Adrenal gland (tissue), 12 donors: ENCODE measurements around the gene SLC19A1. TPM values are rescaled to one million over a fixed set of nuclear protein-coding genes. Genes with fewer than 3 reads are reported as not detected.

Experiments
- DNase-seq, 7 donors: peaks; one replicate each; pipeline ENCODE4 v3.0.0-alpha.2; 2019 to 2020
- H3K27ac ChIP-seq, 5 donors: fragments of 200-600 bp; sonication (generic) in 4 of 5; 1 replicate in 3 of 5; 2 replicates in 2 of 5; pipeline versions ENCODE4 v1.5.1 to v1.8.0; 2016 to 2020; ENCODE audit warnings: mild to moderate bottlenecking in 1 of 5
- H3K27me3 ChIP-seq: fragments of 200-600 bp; 2 replicates; pipeline ENCODE4 v1.8.0; 2021
- H3K36me3 ChIP-seq, 2 donors: fragments of 200-600 bp; replicated peaks in 1 of 2; 1 replicate in 1 of 2; 2 replicates in 1 of 2; pipeline versions ENCODE4 v1.5.1 to v1.8.0; 2018 to 2022
- H3K4me1 ChIP-seq, 2 donors: fragments of 200-600 bp; replicated peaks in 1 of 2; 1 replicate in 1 of 2; 2 replicates in 1 of 2; pipeline versions ENCODE4 v1.5.1 to v1.8.0; 2018 to 2021
- H3K4me3 ChIP-seq, 4 donors: fragments of 200-600 bp; sonication (generic) in 3 of 4; one replicate each; pipeline ENCODE4 v1.5.1; 2016 to 2018
- H3K9me3 ChIP-seq, 3 donors: fragments of 200-600 bp; sonication (generic) in 1 of 3; replicated peaks in 1 of 3; 1 replicate in 2 of 3; 2 replicates in 1 of 3; pipeline versions ENCODE4 v1.5.1 to v1.8.0; 2016 to 2021
- POLR2A ChIP-seq, 2 donors: fragments of 450-650 bp; IDR thresholded peaks; one replicate each; pipeline ENCODE4 v1.6.1; 2017; ENCODE audit warnings: antibody characterized with exemption in 2 of 2, mild to moderate bottlenecking in 2 of 2, moderate library complexity in 1 of 2
- WGBS, 4 donors: extraction: QIAGEN DNeasy Blood & Tissue Kit in 2 of 4; methylation state at CpG; one replicate each; pipeline versions ENCODE4 v1.1.5 to v1.1.7; 2013 to 2017; 5-methylcytosine and 5-hydroxymethylcytosine counted together
- intact Hi-C, 2 donors: fragments of 100-400 bp; cut with DNase I; formaldehyde crosslinking; loops; one replicate each; pipeline versions ENCODE4 v1.14.1 to v1.15.0; 2022 to 2023
- polyA plus RNA-seq, 3 donors: library from polyadenylated mRNA; stranded (reverse); fragments of 200-250 nt in 2 of 3; fragments of 350-450 nt in 1 of 3; fragmentation: Illumina TruSeq in 1 of 3; extraction: RNeasy Lipid Tissue Mini Kit (QIAGEN cat#74804) in 1 of 3; gene quantifications; one replicate each; pipeline ENCODE4 v1.2.3, GENCODE V29; 2013 to 2014
- total RNA-seq, 9 donors: library from RNA; depleted of rRNA in 4 of 9; stranded (reverse); fragments of >200 nt in 4 of 9; fragments of 120-200 nt in 1 of 9; fragmentation: NEBNext Ultra II Directional in 1 of 9; extraction: Animal tissue kit (Norgen Biotek cat#: 25700) in 1 of 9; gene quantifications; one replicate each; pipeline versions ENCODE4 v1.1.0 to v1.2.4, GENCODE V29; 2013 to 2023
- TF ChIP-seq, protein P1 (sequence below), 6 experiments: fragments of 450-650 bp in 4 of 6; fragments of 200-600 bp in 2 of 6; sonication (generic) in 1 of 6; IDR thresholded peaks; 1 replicate in 5 of 6; 2 replicates in 1 of 6; pipeline versions ENCODE4 v1.5.1 to v1.8.0; 2016 to 2021; ENCODE audit warnings: antibody characterized with exemption in 6 of 6, mild to moderate bottlenecking in 2 of 6, moderate library complexity in 1 of 6
- donor health status: healthy with polysubstance abuse.
- donor health status: Bipolar disorder and iron deficiency.
- donor health status: DM: yes; HTN: yes; CAD: no.
- donor health status: DM: no; HTN: no; CAD: no.
- donor health status: DM: no; HTN: no; CAD: no.
- donor health status: DM: yes; HTN: yes; CAD: no.

Gene SLC19A1
- total and polyA plus RNA-seq, 12 donors, result 1.7 to 21.2 (median 15.3) TPM

- no peak overlapping the region for H3K27ac ChIP-seq
Measured at GRCh38 chr21:45480701-45481500, 61.3 kb downstream of the SLC19A1 start.

DNA sequence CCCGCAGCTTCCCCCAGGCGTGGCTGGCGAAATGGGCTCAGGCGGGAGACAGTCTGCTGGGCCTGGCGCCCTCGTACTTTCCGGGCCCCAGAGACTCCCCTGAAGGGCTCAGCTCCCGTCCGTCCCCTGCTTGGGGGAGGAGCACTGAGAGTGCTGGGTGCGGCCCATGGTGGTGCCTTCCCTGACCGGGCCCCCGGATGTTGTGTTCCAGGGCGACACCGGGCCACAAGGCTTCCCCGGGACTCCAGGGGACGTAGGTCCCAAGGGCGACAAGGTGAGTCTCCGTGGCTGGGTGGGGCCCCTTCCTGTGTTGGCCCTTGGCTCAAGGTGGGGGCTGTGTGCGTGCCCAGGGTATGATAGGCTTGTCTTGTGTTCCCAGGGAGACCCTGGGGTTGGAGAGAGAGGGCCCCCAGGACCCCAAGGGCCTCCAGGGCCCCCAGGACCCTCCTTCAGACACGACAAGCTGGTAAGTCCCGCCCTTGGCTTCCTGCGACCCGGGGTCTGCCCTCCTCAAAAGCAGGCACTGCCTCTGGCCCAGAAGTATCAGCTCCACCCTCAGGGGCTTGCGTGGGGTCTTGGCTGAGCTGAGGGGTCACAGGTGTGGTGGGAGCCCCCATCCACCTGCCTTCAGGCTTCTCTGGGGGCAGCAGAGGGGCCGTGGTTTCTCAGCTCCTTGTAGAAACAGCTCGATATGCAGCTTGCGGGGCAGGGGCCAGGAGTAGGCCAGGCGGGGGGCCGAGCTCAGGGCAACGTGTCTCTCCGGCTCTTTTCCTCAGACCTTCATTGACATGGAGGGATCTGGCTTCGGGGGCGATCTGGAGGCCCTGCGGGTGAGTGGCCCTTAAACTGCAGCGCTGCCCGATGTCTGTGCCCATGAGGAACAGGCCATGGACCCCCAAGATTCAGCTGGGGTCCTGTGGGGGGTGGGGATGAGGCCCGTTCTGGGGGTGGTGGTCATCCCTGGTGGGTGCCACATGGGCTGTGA is 62.3 kb downstream of the SLC19A1 start:
- DNase-seq, result no peak
- TF ChIP-seq, protein P1, sequence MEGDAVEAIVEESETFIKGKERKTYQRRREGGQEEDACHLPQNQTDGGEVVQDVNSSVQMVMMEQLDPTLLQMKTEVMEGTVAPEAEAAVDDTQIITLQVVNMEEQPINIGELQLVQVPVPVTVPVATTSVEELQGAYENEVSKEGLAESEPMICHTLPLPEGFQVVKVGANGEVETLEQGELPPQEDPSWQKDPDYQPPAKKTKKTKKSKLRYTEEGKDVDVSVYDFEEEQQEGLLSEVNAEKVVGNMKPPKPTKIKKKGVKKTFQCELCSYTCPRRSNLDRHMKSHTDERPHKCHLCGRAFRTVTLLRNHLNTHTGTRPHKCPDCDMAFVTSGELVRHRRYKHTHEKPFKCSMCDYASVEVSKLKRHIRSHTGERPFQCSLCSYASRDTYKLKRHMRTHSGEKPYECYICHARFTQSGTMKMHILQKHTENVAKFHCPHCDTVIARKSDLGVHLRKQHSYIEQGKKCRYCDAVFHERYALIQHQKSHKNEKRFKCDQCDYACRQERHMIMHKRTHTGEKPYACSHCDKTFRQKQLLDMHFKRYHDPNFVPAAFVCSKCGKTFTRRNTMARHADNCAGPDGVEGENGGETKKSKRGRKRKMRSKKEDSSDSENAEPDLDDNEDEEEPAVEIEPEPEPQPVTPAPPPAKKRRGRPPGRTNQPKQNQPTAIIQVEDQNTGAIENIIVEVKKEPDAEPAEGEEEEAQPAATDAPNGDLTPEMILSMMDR (IDR thresholded peaks at IDR 0.05), result no peak
- H3K4me1 ChIP-seq, result peaks cover 0 to 7% of the 10 kb centered on the region in 2 donors
- no peak overlapping the region for H3K4me3 ChIP-seq
- H3K27me3 ChIP-seq, result no peaks in the 10 kb centered on the region
- WGBS, 4 donors, result 91 to 94% (median 93%) methylated on average over 5 to 37 of the region's 37 CpGs
- H3K36me3 ChIP-seq, result peaks cover 0 to 61% of the 10 kb centered on the region in 2 donors
- no peak overlapping the region for H3K27ac ChIP-seq
- no peaks in the 10 kb centered on the region for H3K9me3 ChIP-seq
- intact Hi-C loops, result loop anchor here in 1 of 2 donors (10.0 kb wide), 2 partner anchors 115 to 345 kb away; no protein-coding TSS in a partner anchor

More at GRCh38 chr21:45480701-45481500, 61.3 kb downstream of the SLC19A1 start:
- Histone ChIP-seq H3K4me1 (peaks cover 0 to 7% of the 10 kb centered on the region in 2 donors), H3K4me3 (no peak overlapping the region), H3K36me3 (peaks cover 0 to 52% of the 10 kb centered on the region in 2 donors), H3K9me3 (no peaks in the 10 kb centered on the region), H3K27me3 (no peaks in the 10 kb centered on the region)
- DNase-seq, result no peak
- intact Hi-C loops, result no loop called here
- WGBS, 4 donors, result 88 to 93% (median 92%) methylated on average over 4 to 35 of the region's 35 CpGs
- TF ChIP-seq, protein P1 (IDR thresholded peaks at IDR 0.05), result no peak
- TF ChIP-seq POLR2A (IDR thresholded peaks at IDR 0.05), result no peak

- H3K36me3 ChIP-seq, result peaks cover 0 to 66% of the 10 kb centered on the region in 2 donors
- no peak overlapping the region for H3K4me3 ChIP-seq
- H3K9me3 ChIP-seq, result no peaks in the 10 kb centered on the region
- H3K27me3 ChIP-seq, result no peaks in the 10 kb centered on the region
- peaks cover 0 to 7% of the 10 kb centered on the region in 2 donors for H3K4me1 ChIP-seq
- 85 to 93% (median 89%) methylated on average over 29 to 31 of the region's 31 CpGs for WGBS, 4 donors
- intact Hi-C loops, result loop anchor here in 1 of 2 donors (10.0 kb wide), 2 partner anchors 116 to 346 kb away; no protein-coding TSS in a partner anchor
- TF ChIP-seq POLR2A (IDR thresholded peaks at IDR 0.05), result no peak
- TF ChIP-seq, protein P1 (IDR thresholded peaks at IDR 0.05), result no peak
- no peak for DNase-seq
- H3K27ac ChIP-seq, result peak overlapping the region in 2 of 5 donors; percentile 5 to 78
Measured at GRCh38 chr21:45478816-45479669, 63.2 kb downstream of the SLC19A1 start.
